ENCODE measurements around the gene RALGPS1.

The RALGPS1 gene

GRCh38 chr9:127078336-127078735 is 163.8 kb downstream of the RALGPS1 start:
- H3K27ac Mint-ChIP-seq = no peak overlapping the region
- no peak for TF ChIP-seq CTCF (IDR thresholded peaks at IDR 0.05)
- no peak for DNase-seq
- H3K4me3 Mint-ChIP-seq = no peak overlapping the region
- peaks cover 2% of the 10 kb centered on the region for H3K27me3 Mint-ChIP-seq (ENCODE audit: low read depth, poor library complexity)
- H3K36me3 Mint-ChIP-seq (ENCODE audit: low read depth) = no peaks in the 10 kb centered on the region
- peaks cover under 1% of the 10 kb centered on the region for H3K9me3 Mint-ChIP-seq
- H3K4me1 Mint-ChIP-seq = peaks cover 39% of the 10 kb centered on the region

- H3K4me3 Mint-ChIP-seq = no peak overlapping the region
- TF ChIP-seq CTCF (IDR thresholded peaks at IDR 0.05) = no peak
- no peak overlapping the region for H3K27ac Mint-ChIP-seq
- no peaks in the 10 kb centered on the region for H3K36me3 Mint-ChIP-seq (ENCODE audit: low read depth)
- no peaks in the 10 kb centered on the region for H3K9me3 Mint-ChIP-seq
- DNase-seq = no peak
- peaks cover 42% of the 10 kb centered on the region for H3K4me1 Mint-ChIP-seq
- H3K27me3 Mint-ChIP-seq (ENCODE audit: low read depth, poor library complexity) = peaks cover 2% of the 10 kb centered on the region
Observed at GRCh38 chr9:127078988-127079387, 164.4 kb downstream of the RALGPS1 start.

GRCh38 chr9:127079446-127080140 is 165.0 kb downstream of the RALGPS1 start:
- no peak overlapping the region for H3K4me3 Mint-ChIP-seq
- DNase-seq = no peak
- H3K9me3 Mint-ChIP-seq = no peaks in the 10 kb centered on the region
- no peak overlapping the region for H3K27ac Mint-ChIP-seq
- H3K36me3 Mint-ChIP-seq (ENCODE audit: low read depth) = no peaks in the 10 kb centered on the region
- H3K27me3 Mint-ChIP-seq (ENCODE audit: low read depth, poor library complexity) = peaks cover 2% of the 10 kb centered on the region
- peaks cover 48% of the 10 kb centered on the region for H3K4me1 Mint-ChIP-seq
- no peak for TF ChIP-seq CTCF (IDR thresholded peaks at IDR 0.05)

GRCh38 chr9:127081250-127082185 is 166.9 kb downstream of the RALGPS1 start:
- H3K9me3 Mint-ChIP-seq = no peaks in the 10 kb centered on the region
- no peak overlapping the region for H3K4me3 Mint-ChIP-seq
- peaks cover 2% of the 10 kb centered on the region for H3K27me3 Mint-ChIP-seq (ENCODE audit: low read depth, poor library complexity)
- DNase-seq = no peak
- peaks cover under 1% of the 10 kb centered on the region for H3K36me3 Mint-ChIP-seq (ENCODE audit: low read depth)
- no peak for TF ChIP-seq CTCF (IDR thresholded peaks at IDR 0.05)
- H3K4me1 Mint-ChIP-seq = peaks cover 57% of the 10 kb centered on the region
- no peak overlapping the region for H3K27ac Mint-ChIP-seq

GRCh38 chr9:127083138-127083980 is 168.8 kb downstream of the RALGPS1 start:
- DNase-seq = no peak
- peak overlapping the region; percentile 55 for H3K27ac Mint-ChIP-seq
- TF ChIP-seq CTCF (IDR thresholded peaks at IDR 0.05) = no peak
- H3K9me3 Mint-ChIP-seq = no peaks in the 10 kb centered on the region
- no peaks in the 10 kb centered on the region for H3K27me3 Mint-ChIP-seq (ENCODE audit: low read depth, poor library complexity)
- H3K4me1 Mint-ChIP-seq = peaks cover 39% of the 10 kb centered on the region
- H3K36me3 Mint-ChIP-seq (ENCODE audit: low read depth) = peaks cover 16% of the 10 kb centered on the region
- no peak overlapping the region for H3K4me3 Mint-ChIP-seq

All from nephron progenitor cell (in vitro differentiated cells).